HL-60/S4 treated with phorbol 12-myristate 13-acetate at 8.2 ng/mL for 4 days and 3 days (cell line): ENCODE results near the gene GJC2.

Source experiments
- in situ Hi-C: fragments of 300-500 bp; cut with MboI; formaldehyde crosslinking; loops from 2 replicates; pipeline ENCODE4 v1.15.0; 2022; ENCODE audit warnings: low sequenced_read_pairs

GJC2 gene

DNA sequence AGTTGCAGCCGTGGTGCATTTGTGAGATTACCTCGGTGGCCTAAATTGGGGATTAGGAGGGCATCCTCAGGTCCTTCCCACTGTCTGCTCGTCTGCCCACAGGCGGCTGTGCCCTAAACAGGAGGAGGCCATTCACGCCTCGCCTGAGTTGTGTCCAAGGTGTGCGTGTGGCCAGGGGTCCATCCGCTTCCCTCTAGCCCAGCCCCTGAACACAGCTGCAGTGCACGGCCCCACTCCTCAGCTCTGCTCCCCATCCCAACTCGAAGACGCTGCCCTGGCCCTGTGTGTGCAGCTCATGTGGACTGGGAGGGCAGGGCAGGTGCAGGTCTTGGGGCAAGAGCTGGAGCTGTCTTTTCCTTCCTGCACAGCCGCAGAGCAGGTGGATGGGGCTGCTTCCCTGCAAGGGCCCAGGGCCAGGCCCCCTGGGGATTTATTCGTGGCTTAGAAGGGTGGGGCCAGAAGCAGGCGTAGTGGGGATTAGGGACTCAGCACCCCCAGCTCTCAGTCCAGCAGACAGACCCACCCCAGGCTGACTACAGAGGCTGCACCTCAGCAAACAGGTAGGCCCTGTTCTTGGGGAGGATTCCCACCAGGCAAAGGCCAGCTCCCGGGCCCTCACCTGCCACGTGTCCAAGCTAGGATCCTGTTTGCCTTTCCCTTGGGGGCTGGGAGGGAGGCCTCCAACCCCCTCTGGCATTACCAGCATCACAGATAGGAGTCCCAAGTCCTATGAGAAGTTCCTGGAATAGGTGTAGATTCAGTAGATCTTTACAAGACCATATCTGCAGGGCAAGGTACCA lies 5.3 kb upstream of the GJC2 start:
- in situ Hi-C loops = no loop called here

DNA sequence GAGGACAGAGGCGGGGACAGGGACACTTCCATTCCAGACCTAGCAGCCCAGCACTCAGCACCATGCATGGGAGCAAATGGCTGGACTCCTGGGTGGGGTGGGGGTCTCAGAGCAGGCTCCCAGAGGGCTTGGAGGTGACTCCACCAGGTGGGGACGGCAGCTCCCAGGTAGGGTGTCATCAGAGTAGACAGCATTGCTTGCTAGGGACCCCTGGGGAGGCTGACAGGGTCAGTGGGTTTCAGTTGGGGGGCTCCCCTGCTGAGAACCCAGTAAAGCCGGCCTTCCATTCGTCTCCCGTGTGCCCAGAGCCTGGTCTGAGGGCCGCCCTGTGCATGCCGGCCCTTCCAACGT lies 4.8 kb upstream of the GJC2 start:
- in situ Hi-C loops = no loop called here

DNA sequence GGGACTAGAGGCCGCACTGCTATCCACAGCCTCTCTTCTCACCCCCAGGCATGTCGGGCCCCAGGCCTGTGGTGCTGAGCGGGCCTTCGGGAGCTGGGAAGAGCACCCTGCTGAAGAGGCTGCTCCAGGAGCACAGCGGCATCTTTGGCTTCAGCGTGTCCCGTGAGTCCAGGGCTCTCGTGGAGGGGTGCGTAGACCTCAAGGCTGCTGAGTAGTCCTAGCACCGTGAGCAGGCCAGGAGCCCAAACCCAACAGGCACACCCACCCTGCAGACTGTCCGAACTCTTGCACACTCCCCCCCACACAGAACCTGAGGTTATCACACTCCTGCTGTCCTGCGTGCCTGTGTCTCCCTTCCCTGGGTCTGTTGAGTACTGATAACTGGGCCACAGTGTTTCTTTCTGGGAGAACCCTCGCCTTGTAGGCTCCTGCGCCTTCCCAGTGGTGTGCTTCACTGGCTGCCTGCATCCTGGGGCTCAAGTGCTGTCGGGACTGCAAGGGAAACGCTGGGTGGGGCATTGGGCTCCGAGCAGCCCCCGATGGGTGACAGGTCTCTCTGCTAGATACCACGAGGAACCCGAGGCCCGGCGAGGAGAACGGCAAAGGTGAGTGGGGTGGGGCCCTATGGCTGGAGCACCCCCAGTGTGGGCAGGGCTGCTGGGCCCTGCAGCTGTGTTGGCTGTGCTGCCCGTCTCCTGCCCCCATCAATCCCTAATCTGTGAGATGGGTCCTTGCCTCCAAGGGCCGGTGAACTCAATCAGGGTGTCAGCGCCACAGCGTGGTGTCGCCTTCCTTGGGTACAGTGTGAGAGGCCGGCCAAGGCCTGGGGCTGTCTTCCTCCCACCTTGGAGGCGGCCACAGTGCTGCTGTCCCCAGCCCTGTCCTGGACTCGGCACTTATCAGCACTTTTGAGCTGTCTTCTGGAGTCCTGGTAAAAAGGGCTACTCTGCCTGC lies 4.0 kb upstream of the GJC2 start:
- in situ Hi-C loops = no loop called here

DNA sequence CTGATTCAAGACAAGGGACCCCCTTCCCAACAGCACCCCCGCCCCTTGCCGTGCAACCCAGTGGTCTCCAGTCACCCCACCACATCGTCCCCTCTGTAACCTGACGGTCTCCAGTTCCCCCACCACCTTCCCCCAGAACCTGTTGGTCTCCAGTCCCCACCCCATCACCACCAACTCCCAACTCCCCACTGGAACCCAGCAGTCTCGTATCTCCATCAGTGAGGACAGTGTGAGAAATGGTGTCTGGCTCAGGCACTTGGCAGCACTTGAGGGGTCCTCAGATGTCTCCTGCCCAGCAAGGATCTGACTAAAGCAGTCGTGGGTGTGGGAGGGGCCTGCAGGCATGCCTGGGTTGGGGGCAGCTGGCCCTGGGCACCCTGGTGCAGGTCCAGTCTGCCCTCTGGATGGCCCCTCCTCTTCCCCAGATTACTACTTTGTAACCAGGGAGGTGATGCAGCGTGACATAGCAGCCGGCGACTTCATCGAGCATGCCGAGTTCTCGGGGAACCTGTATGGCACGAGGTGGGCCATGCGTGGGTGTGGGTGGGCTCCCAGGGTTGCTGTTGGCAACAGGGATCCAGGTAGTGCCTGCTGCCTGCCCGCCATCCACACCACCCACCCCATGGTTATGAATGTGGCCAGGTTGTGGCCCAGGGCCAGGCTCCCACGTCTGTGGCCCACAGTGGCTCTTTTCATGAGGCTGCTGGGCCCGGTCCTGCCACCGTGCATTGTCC lies 3.1 kb upstream of the GJC2 start:
- in situ Hi-C loops = no loop called here

DNA sequence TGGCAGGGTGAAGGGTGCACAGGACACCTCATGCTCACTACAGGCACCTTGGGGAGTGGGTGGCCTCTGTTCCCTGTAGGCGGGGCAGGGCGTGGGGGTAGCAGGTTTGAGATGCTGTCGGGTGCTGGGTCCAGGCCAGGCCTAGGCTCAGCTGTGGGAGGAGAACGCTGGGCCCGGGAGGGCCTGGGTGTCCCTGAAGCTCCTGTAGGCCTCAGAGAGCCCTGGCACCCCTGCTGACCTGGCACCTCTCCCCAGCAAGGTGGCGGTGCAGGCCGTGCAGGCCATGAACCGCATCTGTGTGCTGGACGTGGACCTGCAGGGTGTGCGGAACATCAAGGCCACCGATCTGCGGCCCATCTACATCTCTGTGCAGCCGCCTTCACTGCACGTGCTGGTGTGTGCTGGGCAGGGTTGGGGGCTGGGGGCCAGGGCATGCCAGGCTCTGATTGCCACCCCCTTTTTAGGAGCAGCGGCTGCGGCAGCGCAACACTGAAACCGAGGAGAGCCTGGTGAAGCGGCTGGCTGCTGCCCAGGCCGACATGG lies 2.5 kb upstream of the GJC2 start:
- in situ Hi-C loops = no loop called here

DNA sequence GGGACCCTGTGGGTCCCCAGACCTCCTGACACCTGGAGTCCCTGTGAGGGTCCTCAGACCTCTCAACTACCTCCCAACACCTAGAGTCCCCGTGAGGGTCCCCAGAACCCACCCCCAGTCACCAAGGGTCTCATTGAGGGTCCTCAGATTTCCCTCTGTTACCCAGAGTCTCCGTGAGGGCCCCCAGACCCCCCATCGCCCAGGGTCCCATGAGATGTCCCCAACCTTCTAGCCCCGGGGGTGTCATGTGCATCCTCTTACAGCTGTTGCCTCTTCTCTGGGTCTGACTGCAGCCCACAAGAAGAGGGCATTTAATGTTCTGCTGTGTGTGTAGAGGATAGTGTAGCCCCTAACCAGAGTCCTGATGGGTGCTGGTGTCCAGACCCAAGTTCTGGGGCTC lies 2.0 kb upstream of the GJC2 start:
- in situ Hi-C loops = no loop called here

DNA sequence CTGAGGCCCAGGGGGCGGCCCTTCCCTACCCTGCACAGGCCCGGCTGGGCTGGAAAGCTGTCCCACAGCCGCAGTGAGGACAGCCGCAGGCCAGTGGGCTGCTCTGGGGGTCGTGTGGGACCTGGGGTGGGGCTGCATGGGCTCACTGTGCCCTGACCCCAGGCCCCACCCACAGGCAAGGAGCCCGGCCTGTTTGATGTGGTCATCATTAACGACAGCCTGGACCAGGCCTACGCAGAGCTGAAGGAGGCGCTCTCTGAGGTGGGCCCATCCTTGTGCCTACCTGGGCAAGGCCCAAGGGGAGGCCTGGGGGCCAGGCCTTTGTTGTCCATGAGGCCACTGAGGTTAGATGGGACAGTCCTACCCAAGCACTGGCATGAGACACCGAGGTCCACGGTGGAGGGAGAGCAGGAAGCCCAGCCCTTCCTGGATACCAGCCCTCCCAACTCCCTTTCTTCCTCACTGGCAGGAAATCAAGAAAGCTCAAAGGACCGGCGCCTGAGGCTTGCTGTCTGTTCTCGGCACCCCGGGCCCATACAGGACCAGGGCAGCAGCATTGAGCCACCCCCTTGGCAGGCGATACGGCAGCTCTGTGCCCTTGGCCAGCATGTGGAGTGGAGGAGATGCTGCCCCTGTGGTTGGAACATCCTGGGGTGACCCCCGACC lies 1.4 kb upstream of the GJC2 start:
- in situ Hi-C loops = no loop called here

DNA sequence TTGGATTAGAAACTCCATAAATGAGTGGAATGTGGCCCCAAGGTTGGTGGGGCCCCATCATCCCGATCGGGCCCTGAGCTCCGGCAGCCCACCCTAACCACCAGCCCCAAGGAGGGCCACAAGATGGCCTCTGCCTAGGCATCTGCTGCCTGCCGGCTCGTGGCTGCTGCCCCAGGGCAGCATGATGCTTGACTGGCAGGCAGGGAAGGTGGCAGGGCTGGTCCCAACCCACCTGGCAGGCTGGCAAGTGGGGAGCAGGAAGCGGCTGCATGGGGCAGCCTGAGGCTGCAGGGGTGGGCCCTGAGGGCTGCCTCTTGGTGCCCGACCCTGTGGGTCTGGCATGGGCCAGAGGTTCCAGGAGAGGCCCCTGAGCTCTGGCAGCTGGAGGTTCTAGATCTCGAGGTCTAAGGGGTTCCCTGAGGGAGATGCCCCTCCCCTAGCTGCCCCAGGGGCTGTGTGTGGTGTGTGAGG lies 760 bp upstream of the GJC2 start:
- in situ Hi-C loops = no loop called here

DNA sequence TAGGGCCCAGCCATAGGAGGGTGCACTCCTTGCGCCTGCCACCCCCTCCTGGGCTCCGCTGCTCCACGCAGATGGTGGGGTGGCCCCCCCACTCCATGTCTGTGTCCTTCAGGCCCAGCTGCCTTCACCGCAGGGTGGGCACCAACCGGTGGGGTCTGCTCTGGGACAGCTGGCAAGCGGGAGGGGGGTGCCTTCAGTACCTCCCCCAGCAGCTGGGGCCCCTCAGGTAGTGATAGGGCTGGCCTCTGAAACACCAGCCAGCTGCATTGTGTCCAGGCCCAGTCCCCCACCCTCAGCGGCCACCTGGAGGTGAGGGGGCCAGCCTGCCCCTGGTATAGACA lies 360 bp downstream of the GJC2 start:
- in situ Hi-C loops = no loop called here

DNA sequence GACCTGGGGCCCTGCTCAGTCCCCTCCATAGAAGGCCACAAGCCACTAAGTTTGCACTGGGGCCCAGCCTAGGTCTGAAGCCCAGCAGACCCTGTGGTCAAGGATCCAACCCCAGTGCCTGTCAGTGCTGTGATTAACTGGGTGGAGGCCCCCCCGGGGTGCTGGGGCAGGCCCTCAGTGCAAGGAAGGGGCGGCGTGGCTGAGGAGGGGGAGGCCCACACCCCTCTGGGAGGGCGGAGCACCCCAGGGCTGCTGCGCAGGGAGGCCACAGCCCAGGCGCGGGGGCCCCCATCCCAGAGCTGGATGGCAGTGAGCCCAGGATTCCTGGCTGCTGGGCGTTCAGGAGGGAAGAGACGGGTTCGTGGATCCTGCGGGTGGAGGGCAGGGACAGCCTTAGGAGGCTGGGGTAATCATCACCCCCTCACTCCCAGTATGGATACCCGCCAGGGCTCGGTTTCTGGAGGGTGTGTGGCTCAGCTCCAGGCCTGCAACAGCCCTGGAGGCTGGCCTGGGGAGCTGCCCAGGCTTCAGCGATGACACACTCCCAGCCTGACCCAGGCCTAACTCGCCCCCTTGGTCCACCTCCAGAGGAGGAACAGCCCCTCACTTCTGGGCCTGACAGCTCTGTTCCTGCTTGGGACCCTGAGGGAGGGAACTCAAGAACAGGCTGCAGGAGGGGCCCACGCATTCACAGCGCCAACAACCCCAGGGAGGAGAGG lies 890 bp downstream of the GJC2 start:
- in situ Hi-C loops = no loop called here

DNA sequence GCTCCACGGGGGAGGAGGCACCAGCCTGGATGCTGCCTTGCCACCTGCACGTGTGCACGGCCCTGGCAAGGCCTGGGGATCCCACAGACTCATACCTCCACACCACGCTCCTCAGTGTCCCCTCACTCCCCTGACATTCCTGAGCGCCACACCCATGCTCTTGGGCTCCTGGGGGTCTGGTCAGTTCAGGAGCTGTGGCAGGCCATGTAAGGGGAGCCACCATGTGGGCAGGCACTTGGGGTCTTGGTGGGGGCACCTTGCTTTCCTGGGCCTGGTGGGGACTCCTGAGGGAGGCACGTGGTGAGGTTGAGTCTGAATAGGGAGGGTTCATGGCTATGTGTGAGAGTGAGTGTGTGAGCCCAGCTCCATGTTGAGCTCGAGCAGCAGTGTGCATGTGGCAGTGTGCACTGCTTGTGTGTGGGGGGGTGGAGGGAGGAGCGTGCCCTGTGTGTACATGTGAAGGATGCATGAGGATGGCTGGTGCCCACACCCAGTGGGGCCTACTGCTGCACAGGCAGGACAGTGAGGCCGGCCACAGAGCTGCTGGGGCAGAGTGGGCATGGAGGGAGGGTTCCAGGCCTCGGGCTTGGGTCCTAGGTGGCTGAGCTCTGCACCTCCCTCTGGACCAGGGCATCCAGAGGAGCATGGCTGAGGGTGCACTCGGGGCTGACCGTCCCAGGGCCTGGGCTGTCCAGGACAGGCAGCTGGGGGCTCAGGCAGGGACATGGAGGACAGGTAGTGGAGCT lies 1.6 kb downstream of the GJC2 start:
- in situ Hi-C loops = no loop called here

DNA sequence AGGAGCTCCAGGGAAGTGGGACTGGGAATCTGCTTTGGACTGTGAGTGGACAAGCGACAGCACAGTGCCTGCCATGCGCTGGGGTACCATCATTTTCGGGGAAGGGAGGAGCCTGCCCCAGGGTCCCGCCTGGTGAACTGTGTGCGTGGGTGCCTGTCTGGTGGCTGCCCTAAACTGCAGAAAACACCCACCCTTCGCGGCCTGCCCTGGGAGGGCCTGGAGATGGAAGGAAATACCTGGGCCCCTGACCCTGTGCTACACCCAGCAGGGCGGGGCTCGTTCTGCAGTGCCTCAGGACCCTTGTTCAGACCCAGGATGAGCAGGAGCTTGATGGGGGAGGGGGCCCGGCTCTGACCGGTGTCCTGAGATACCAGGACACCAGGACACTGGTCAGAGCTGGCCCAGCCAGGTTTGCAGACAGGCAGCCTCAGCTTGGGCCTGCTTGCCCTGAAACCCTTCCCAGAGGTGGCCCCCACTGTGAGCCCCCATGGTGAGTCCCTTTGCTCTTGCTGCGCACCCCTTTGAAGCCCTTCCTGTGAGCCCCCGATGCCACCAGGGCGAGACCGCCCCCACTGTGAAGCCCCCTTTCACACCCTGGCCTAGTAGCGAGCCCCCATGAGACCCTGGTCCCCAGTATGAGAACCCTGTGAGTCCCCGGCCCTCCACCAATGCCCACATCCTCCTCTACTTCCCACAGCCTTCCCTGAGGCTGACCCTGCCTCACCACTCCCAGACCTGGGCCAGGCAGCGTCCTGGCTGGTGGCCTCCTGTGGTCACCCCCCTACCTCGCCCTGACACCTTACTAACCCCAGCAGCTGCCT lies 2.6 kb downstream of the GJC2 start:
- in situ Hi-C loops = no loop called here

DNA sequence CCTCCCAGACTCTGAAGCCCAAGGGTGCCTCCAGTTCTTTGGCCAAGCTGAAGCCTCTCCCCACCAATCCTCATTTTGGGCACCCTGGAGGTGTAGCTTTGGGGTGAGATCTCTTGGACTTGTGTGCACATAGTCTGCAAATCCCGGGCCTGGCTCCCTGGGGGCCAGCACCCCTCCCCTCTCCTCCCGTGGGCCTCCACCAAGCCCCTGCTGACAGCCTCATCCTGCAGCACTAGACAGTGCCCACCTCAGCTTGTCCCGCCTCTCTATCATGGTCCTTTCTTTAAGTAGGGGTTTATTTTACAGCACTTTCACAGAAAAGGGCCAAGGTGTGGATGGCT lies 3.2 kb downstream of the GJC2 start:
- in situ Hi-C loops = no loop called here

DNA sequence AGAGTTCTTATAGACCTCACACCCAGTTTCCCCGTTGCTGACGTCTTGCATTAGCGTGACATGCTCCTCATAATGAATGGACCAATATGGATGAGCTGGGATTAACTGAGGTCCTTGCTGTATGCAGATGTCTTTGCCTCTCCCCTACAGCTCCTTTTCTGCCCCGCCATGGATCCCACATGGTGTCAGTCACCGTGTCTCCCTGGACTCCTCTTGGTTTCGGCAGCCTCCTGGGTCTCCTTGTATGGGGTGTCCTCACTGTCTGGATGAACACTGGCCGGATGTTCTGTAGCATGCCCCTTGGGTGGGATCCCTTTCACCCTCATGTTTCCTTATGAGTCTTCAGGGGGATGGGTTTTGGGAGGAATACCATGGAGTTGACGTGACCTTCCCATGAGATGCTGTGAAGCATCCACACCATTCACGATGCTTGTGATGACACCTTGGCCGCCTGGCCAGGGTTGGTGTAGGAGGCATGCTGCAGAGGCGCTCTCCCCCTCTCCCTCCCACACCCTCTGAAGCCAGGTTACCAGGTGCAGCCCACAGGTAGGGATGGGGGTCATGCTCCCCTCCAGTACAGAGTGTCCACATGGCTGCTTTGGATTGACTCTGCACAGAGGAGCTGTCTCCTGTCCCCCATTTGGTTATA lies 4.4 kb downstream of the GJC2 start:
- in situ Hi-C loops = no loop called here

DNA sequence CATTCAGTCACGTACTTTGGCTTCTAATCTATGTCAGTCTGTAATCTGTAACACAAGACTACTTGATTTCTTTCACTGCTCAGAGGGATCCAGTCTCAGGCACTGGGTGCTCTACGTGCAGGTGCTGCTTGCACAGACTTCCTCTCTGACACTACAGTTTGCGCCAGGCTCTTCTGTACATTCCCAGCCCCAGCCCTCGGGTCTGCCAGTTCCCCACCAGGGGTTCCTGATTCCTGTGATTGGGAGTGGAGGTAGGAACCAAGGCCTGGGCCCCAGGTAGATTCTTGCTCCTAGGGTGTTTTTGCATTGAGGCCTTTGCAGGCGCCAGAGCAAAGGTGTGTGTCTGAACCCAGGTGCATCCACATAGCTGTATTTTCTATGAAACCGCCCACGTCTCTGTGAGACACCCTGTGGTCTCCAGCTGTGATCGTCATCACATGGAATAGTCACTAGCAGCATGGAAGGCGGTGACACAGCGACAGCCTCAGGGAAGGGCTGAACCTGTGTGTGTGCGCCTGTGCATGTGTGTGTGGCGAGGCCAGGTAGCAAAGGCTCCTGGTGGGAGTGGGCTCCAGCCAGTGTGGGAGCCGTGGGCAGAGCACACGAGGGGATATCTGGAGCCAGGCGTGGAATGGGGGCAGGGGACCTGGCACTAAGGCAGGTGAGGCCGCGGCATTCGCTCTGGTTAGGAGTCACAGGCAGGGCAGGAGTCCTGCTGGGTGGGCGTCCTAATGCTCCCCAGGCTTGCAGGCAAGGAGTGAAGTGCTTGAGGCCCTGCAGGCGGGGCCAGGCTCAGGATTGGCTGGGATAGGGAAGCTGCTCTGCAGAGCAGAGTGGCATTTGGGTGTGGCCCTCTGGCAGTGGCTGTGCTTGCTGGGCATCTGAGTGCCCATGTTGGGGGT lies 5.2 kb downstream of the GJC2 start:
- in situ Hi-C loops = no loop called here

DNA sequence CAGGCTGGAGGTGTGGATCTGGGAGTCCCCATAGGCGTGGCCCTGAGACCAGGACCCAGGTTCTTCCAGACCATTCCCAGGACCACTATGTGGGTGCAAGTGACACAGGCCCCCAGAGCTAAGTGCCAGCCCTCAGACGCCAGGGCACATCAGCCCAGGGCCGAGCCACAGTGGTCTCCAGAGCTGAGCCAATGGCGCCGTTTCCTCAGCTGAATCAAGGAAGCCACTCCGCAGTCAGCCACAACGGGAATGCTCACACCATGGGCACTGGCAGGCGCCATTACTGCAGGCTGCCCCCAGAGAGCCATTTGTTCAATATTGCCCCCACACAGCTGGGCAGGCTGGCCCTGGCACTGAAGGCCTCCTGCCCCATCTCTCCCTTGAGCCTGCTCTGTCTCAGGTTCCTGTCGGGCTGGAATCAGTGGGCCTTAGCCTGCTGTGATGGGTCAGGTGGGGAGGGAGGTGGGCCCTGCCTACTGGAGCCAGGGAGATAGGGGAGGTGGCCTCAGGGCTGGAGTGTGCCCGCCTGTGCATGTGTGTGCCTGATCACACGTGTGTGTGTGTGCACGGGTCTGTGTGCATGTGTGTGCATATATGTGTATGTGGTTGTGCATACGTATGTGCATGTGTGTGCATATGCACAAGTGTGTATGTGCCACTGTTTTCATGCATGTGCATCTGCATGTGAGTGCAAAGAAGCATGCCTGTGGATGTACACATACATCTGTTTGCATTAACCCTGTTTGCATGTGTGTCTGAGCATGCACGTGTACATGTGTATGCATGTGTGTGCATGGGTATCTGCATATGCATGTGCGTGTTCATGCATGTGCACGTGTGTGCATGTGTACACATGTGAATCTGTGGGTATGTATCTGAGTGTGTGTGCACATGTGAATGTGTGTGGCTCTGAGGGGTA lies 6.1 kb downstream of the GJC2 start:
- in situ Hi-C loops = no loop called here
